Stomach (tissue), 9 donors: ENCODE data around the gene RNASE13. TPM values are rescaled to one million over a fixed set of nuclear protein-coding genes. Genes with fewer than 3 reads are reported as not detected.

Experiments
- DNase-seq, 2 donors: peaks; one replicate each; pipeline versions ENCODE4 v3.0.0 to v3.0.0-alpha.2; 2013 to 2019
- H3K27ac ChIP-seq, 5 donors: fragments of 200-600 bp in 4 of 5; sonication (generic) in 4 of 5; one replicate each; pipeline ENCODE4 v1.5.1; 2013 to 2019; ENCODE audit warnings: mild to moderate bottlenecking in 1 of 5, moderate library complexity in 1 of 5
- H3K27me3 ChIP-seq, 3 donors: fragments of 200-600 bp; sonication (generic); one replicate each; pipeline ENCODE4 v1.5.1; 2017 to 2019; ENCODE audit warnings: mixed run types in 1 of 3
- H3K36me3 ChIP-seq, 4 donors: fragments of 200-600 bp; sonication (generic); 1 replicate in 3 of 4; 2 replicates in 1 of 4; pipeline ENCODE4 v1.5.1; 2016 to 2019
- H3K4me1 ChIP-seq, 4 donors: fragments of 200-600 bp; sonication (generic); one replicate each; pipeline ENCODE4 v1.5.1; 2016 to 2019
- H3K4me3 ChIP-seq, 4 donors: fragments of 200-600 bp; sonication (generic) in 3 of 4; one replicate each; pipeline ENCODE4 v1.5.1; 2016 to 2019; ENCODE audit warnings: mild to moderate bottlenecking in 1 of 4
- H3K9me3 ChIP-seq, 4 donors: fragments of 200-600 bp; sonication (generic); one replicate each; pipeline ENCODE4 v1.5.1; 2016 to 2019
- EP300 ChIP-seq: sonication (generic); formaldehyde crosslinking; IDR thresholded peaks from one replicate; pipeline ENCODE4 v1.6.1; 2017; ENCODE audit warnings: antibody characterized with exemption
- POLR2A ChIP-seq, 4 donors: fragments of 450-650 bp; IDR thresholded peaks; one replicate each; pipeline ENCODE4 v1.6.1; 2016; ENCODE audit warnings: antibody characterized with exemption in 4 of 4, control low read depth in 2 of 4, mild to moderate bottlenecking in 1 of 4, moderate library complexity in 1 of 4
- POLR2AphosphoS5 ChIP-seq, 3 donors: sonication (generic); formaldehyde crosslinking; IDR thresholded peaks; one replicate each; pipeline ENCODE4 v1.6.1; 2016; ENCODE audit warnings: antibody characterized with exemption in 3 of 3
- WGBS, 5 donors: extraction: QIAGEN DNeasy Blood & Tissue Kit in 3 of 5; methylation state at CpG; one replicate each; pipeline versions ENCODE4 v1.1.5 to v1.1.7; 2013 to 2018; 5-methylcytosine and 5-hydroxymethylcytosine counted together
- intact Hi-C: fragments of 100-400 bp; cut with DNase I; formaldehyde crosslinking; loops from one replicate; pipeline ENCODE4 v1.15.1; 2023; ENCODE audit warnings: low total_unique reads
- polyA plus RNA-seq, 3 donors: library from polyadenylated mRNA; stranded (reverse); fragments of 200-250 nt; gene quantifications; one replicate each; pipeline ENCODE4 v1.2.3, GENCODE V29; 2013
- total RNA-seq, 5 donors: library from RNA; depleted of rRNA; stranded (reverse); fragments of >200 nt; gene quantifications; one replicate each; pipeline versions ENCODE4 v1.1.0 to v1.2.3, GENCODE V29; 2014 to 2016
- TF ChIP-seq, protein P1 (sequence below), 7 experiments: fragments of 450-650 bp in 4 of 7; fragments of 200-600 bp in 3 of 7; sonication (generic) in 3 of 7; IDR thresholded peaks; one replicate each; pipeline ENCODE4 v1.5.1; 2016 to 2019; ENCODE audit warnings: antibody characterized with exemption in 7 of 7, control low read depth in 2 of 7, mild to moderate bottlenecking in 1 of 7
- donor health status: healthy with polysubstance abuse.
- donor health status: Bipolar disorder and iron deficiency.
- donor health status: healthy.

RNASE13 gene
- total and polyA plus RNA-seq, 8 donors, result 0.18 TPM; not detected in 7

DNA sequence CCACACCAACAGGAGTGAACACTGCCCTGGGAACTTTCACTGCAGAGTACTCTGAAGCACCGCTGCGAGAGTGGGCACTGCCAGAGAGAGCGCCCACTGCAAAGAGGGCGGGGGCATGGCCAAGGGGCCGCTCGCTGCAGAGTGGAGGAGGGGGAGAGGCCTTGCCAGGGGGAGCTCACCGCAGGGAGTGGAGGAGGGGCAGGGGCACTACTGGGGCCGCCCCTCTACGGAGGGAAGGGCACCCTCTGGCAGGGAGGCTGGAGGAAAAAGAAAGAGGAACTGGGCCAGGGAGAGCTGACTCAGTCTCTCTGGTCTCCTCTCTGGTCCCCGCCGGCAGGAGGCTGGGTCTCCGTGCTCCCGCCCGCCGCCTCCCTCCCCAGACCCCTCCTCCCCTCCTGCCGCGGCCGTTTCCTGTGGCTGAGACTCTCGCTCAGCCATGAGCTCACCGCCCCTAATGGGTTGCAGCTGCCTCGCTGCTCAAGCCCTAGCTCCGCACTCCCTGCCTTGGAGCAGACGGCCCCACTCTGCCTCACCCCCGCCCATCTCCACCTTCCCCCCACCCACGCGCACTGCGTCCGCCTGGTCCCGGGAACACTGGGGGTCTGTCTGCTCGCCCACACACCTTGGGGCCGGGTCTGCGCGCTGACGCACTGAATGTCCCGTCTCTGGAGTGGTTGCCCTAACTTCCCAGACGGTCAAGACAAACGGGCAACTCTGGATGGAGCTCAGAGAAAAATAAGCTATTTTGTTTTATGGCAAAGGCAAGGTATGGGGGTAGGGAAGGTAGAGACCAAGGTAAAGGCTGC, 36.8 kb upstream of the RNASE13 start:
- H3K27me3 ChIP-seq, result peaks cover 0 to 19% (median 6%) of the 10 kb centered on the region in 3 donors
- 1 to 2% (median 1%) methylated on average over 25 to 37 of the region's 37 CpGs for WGBS, 5 donors
- H3K9me3 ChIP-seq, result no peaks in the 10 kb centered on the region
- TF ChIP-seq POLR2AphosphoS5 (IDR thresholded peaks at IDR 0.05) (peak in 2 of 3 donors; percentile 27 to 37), POLR2A (IDR thresholded peaks at IDR 0.05) (no peak)
- peak overlapping the region; percentile 86 to 94 (median 91) for H3K27ac ChIP-seq
- peak; percentile 73 to 97 for DNase-seq
- intact Hi-C loops, result no loop called here
- H3K4me3 ChIP-seq, result peak overlapping the region; percentile 77 to 90 (median 80)
- peaks cover 16 to 39% (median 31%) of the 10 kb centered on the region in 4 donors for H3K36me3 ChIP-seq
- H3K4me1 ChIP-seq, result peaks cover 37 to 53% (median 47%) of the 10 kb centered on the region in 4 donors

GRCh38 chr14:21070610-21071224, 36.1 kb upstream of the RNASE13 start:
- DNase-seq, result peak in 1 of 2 donors; percentile 78
- TF ChIP-seq EP300 (no peak), POLR2AphosphoS5 (IDR thresholded peaks at IDR 0.05) (no peak), POLR2A (IDR thresholded peaks at IDR 0.05) (no peak)
- TF ChIP-seq, protein P1, sequence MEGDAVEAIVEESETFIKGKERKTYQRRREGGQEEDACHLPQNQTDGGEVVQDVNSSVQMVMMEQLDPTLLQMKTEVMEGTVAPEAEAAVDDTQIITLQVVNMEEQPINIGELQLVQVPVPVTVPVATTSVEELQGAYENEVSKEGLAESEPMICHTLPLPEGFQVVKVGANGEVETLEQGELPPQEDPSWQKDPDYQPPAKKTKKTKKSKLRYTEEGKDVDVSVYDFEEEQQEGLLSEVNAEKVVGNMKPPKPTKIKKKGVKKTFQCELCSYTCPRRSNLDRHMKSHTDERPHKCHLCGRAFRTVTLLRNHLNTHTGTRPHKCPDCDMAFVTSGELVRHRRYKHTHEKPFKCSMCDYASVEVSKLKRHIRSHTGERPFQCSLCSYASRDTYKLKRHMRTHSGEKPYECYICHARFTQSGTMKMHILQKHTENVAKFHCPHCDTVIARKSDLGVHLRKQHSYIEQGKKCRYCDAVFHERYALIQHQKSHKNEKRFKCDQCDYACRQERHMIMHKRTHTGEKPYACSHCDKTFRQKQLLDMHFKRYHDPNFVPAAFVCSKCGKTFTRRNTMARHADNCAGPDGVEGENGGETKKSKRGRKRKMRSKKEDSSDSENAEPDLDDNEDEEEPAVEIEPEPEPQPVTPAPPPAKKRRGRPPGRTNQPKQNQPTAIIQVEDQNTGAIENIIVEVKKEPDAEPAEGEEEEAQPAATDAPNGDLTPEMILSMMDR (IDR thresholded peaks at IDR 0.05), result no peak
- H3K27me3 ChIP-seq, result peaks cover 0 to 19% (median 6%) of the 10 kb centered on the region in 3 donors
- whole genome bisulfite sequencing, 5 donors, result 0 to 1% (median 0%) methylated on average over 17 to 23 of the region's 23 CpGs
- peaks cover 37 to 53% (median 47%) of the 10 kb centered on the region in 4 donors for H3K4me1 ChIP-seq
- H3K9me3 ChIP-seq, result no peaks in the 10 kb centered on the region
- intact Hi-C loops, result no loop called here
- H3K36me3 ChIP-seq, result peaks cover 10 to 32% (median 24%) of the 10 kb centered on the region in 4 donors
- peak overlapping the region; percentile 86 to 94 (median 91) for H3K27ac ChIP-seq
- H3K4me3 ChIP-seq, result peak overlapping the region; percentile 77 to 90 (median 80)

DNA sequence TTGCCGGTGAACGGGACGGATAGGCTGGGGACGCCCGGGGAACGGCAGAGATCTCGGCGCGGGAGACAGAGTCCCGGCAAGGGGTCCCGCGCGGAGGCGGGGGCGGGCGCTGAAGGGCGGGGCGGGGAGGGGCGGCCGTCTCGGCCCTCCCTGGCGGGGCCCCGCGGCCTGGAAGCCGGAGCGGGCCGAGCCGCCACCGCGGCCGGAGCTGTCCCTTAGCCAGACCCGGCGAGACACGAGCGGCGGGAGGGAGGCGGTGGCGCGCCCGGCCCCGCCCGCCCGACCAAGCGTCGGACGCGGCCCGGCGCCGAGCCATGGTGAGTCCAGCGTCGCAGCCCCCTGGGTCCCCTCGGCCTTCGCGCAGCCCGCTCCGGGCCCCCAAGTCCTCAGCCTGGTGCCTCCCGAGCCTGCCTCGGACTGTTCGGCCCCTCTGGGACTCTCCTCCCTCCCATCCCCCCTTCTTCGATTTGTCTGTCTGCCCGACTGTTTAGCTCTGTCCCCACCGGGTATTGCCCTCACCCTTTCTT, 35.5 kb upstream of the RNASE13 start, which contains the start of gene ARHGEF40:
Gene ARHGEF40 (plus strand): TSS at position 222 of the 527 bp plus-strand sequence. CDS start 93 bp downstream, at position 315.
- 0 to 1% (median 0%) methylated on average over 20 to 63 of the region's 63 CpGs for WGBS, 5 donors

GRCh38 chr14:21069388-21070082, 34.9 kb upstream of the RNASE13 start:
- WGBS, 5 donors, result 1% methylated on average over 28 to 40 of the region's 40 CpGs
- TF ChIP-seq POLR2AphosphoS5 (IDR thresholded peaks at IDR 0.05) (no peak), POLR2A (IDR thresholded peaks at IDR 0.05) (no peak), EP300 (no peak)
- TF ChIP-seq, protein P1 (IDR thresholded peaks at IDR 0.05), result no peak
- H3K4me3 ChIP-seq, result peak overlapping the region; percentile 77 to 90 (median 80)
- H3K4me1 ChIP-seq, result peaks cover 37 to 53% (median 47%) of the 10 kb centered on the region in 4 donors
- intact Hi-C loops, result loop anchor here (5.0 kb wide), 1 partner anchor 38 kb away; no protein-coding TSS in a partner anchor
- H3K27ac ChIP-seq, result peak overlapping the region; percentile 86 to 94 (median 91)
- H3K9me3 ChIP-seq, result no peaks in the 10 kb centered on the region
- peak in 1 of 2 donors; percentile 87 for DNase-seq
- peaks cover 0 to 19% (median 6%) of the 10 kb centered on the region in 3 donors for H3K27me3 ChIP-seq
- H3K36me3 ChIP-seq, result peaks cover 0 to 20% (median 12%) of the 10 kb centered on the region in 4 donors

More for the DNA sequence above, 35.5 kb upstream of the RNASE13 start, which contains the start of gene ARHGEF40:
- Histone ChIP-seq H3K36me3 (peaks cover 4 to 26% (median 18%) of the 10 kb centered on the region in 4 donors), H3K4me1 (peaks cover 37 to 53% (median 47%) of the 10 kb centered on the region in 4 donors), H3K9me3 (no peaks in the 10 kb centered on the region), H3K4me3 (peak within 1 kb of the TSS; percentile 77 to 90 (median 80)), H3K27ac (peak within 1 kb of the TSS; percentile 86 to 94 (median 91)), H3K27me3 (peaks cover 0 to 19% (median 6%) of the 10 kb centered on the region in 3 donors)
- intact Hi-C loops, result no loop called here
- peak in 1 of 3 donors; percentile 24 for TF ChIP-seq POLR2AphosphoS5 (IDR thresholded peaks at IDR 0.05)
- TF ChIP-seq, protein P1 (IDR thresholded peaks at IDR 0.05), result no peak
- peak; percentile 74 to 86 for DNase-seq
